GM12872 (cell line): ENCODE results near the gene KIF19.

Experiments
- CTCF ChIP-seq: IDR thresholded peaks from 3 replicates; pipeline ENCODE4 v1.5.1; 2011; ENCODE audit warnings: low read depth, mild to moderate bottlenecking, low read length, moderate library complexity; ENCODE audit not compliant: insufficient read depth

Gene KIF19

GRCh38 chr17:74369665-74370490 lies 43.9 kb downstream of the KIF19 start:
- TF ChIP-seq CTCF = no peak

GRCh38 chr17:74371653-74372147 lies 45.7 kb downstream of the KIF19 start:
- TF ChIP-seq CTCF = no peak

GRCh38 chr17:74372426-74372825 lies 46.4 kb downstream of the KIF19 start:
- no peak for TF ChIP-seq CTCF

GRCh38 chr17:74373838-74374606 lies 48.0 kb downstream of the KIF19 start:
- TF ChIP-seq CTCF = no peak

- TF ChIP-seq CTCF = no peak
Measured at GRCh38 chr17:74374858-74375257, 48.8 kb downstream of the KIF19 start.

GRCh38 chr17:74379495-74380085 lies 53.6 kb downstream of the KIF19 start:
- TF ChIP-seq CTCF = peak; percentile 83
